ENCODE measurements around the gene LIPM. TPM values are rescaled to one million over a fixed set of nuclear protein-coding genes. Genes with fewer than 3 reads are reported as not detected.

The LIPM gene
- total and polyA plus RNA-seq, 2 of the 13 experiments (the other 11 are each of a cell fraction or from before 2014, with no cell fraction given): not detected

DNA sequence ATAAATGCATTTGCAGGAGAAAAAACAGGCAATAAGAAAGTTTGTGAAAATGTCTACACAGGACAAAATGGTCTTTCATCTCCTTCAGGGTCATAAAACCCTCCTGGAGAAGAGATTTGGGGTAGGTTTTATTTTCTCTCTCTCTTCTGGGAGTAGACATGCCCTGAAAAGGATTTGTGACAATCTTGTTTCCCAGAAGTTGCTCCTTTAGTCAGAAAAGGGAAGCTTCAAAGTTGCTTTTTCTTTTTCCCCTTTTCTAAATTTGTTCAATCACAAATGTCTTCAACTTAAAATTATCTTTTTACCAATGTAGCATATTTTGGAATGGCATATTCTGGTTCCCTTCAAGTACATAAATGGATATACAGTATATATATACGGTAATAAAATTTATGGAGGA lies 58.5 kb downstream of the LIPM start (continued):
- TF ChIP-seq ZNF879 (CRISPR knock-in tag; IDR thresholded peaks at IDR 0.05) (no peak), MAZ (IDR thresholded peaks at IDR 0.05; ENCODE audit: borderline replicate concordance, low read depth, low read length) (no peak), MAZ (CRISPR knock-in tag; IDR thresholded peaks at IDR 0.05; ENCODE audit: low read depth) (no peak), SMYD3 (CRISPR knock-in tag; IDR thresholded peaks at IDR 0.05) (no peak), ZNF282 (IDR thresholded peaks at IDR 0.05; ENCODE audit: partially characterized antibody) (no peak), TCF7 (IDR thresholded peaks at IDR 0.05; ENCODE audit: low read depth) (no peak), ZNF75D (CRISPR knock-in tag; IDR thresholded peaks at IDR 0.05; ENCODE audit: borderline replicate concordance) (no peak), REPIN1 (CRISPR knock-in tag; IDR thresholded peaks at IDR 0.05; ENCODE audit: borderline replicate concordance, low read depth) (no peak)

DNA sequence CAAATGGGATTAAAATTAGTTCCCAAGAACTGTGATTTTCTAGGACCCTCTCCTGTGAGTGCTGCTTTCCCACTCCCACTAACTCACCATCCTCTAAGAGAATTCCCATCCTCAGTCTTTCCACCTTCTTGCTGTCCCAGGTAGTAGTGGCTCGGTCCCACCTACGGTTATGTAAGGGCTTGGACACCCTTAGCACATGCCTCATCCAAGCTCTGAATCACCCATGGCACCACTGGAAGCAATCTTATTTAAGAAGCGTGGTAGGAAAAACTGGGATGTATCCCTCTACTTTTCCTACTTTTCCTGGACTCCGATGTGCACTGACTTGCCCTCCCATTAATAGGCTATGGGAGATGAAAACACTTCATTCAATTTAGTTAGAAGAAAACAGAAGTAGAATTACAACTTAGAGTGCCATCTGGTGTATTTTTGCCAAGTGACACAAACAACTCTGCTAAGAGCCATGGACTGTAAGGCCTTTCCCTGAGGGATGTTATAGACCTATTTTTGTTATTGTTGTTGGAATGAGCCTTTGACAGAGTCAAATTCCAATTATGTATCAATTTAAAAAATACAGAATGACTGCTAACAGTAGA lies 62.8 kb downstream of the LIPM start:
- ATAC-seq: no peak
- WGBS (ENCODE audit: low lambda C conversion rate): 43% methylated on average over 4 of the region's 4 CpGs
- Histone ChIP-seq H3K9ac (ENCODE audit: insufficient read depth, low read depth, low read length) (no peak overlapping the region), H3K4me1 (ENCODE audit: insufficient read depth, low read length) (no peaks in the 10 kb centered on the region), H3K27me3 (ENCODE audit: control insufficient read depth in 1 of 2, insufficient read depth in 2 of 2, low read length in 2 of 2) (no peaks in the 10 kb centered on the region), H2AFZ (ENCODE audit: low read length) (no peak overlapping the region), H3K4me3 (replicated peaks in 1 of 3; ENCODE audit: insufficient read depth in 1 of 3, low read depth in 2 of 3, low read length in 3 of 3) (no peak overlapping the region), H4K20me1 (ENCODE audit: insufficient read depth, low read length) (no peaks in the 10 kb centered on the region), H3K36me3 (replicated peaks in 1 of 2; ENCODE audit: control insufficient read depth in 1 of 2, insufficient read depth in 2 of 2, low read length in 2 of 2) (no peaks in the 10 kb centered on the region), H3K27ac (ENCODE audit: extremely low read length, insufficient read depth, low read length) (no peak overlapping the region), H3K9me3 (ENCODE audit: low read length) (no peaks in the 10 kb centered on the region), H3K79me2 (ENCODE audit: insufficient read depth, low read length) (no peaks in the 10 kb centered on the region), H3K4me2 (ENCODE audit: low read depth, low read length) (no peak overlapping the region)
- intact Hi-C loops (cut with micrococcal nuclease; ENCODE audit: unreplicated experiment): no loop called here
- no peak for DNase-seq (ENCODE audit: low spot score)
- BruUV-seq (replicated peaks): no TSS peak
- POLR2A ChIA-PET: no interaction called here
- no peak for FAIRE-seq
- in situ Hi-C loops (cut with HindIII; ENCODE audit: extremely low pct_ligation_motif_present, low pct_unique_long_range_greater_than_20kb): no loop called here
- CTCF ChIA-PET (ENCODE audit: low intra/inter-chr PET ratio, low total read pairs): no interaction called here
- TF ChIP-seq FOXP1 (IDR thresholded peaks at IDR 0.05) (no peak), FOXP1 (CRISPR knock-in tag; IDR thresholded peaks at IDR 0.05) (no peak), EHMT2 (IDR thresholded peaks at IDR 0.05; ENCODE audit: borderline replicate concordance, low read depth, low read length) (no peak), ZNF703 (CRISPR knock-in tag; IDR thresholded peaks at IDR 0.05; ENCODE audit: borderline replicate concordance) (no peak), ZNF607 (CRISPR knock-in tag; IDR thresholded peaks at IDR 0.05; ENCODE audit: borderline replicate concordance) (no peak), ZNF850 (CRISPR knock-in tag; conservative IDR thresholded peaks at IDR 0.05) (no peak), KDM3A (CRISPR knock-in tag; IDR thresholded peaks at IDR 0.05; ENCODE audit: low read depth) (no peak), BHLHE40 (IDR thresholded peaks at IDR 0.05; ENCODE audit: low read length) (no peak), FOSL1 (CRISPR knock-in tag; IDR thresholded peaks at IDR 0.05; ENCODE audit: borderline replicate concordance) (no peak), ZNF570 (CRISPR knock-in tag; IDR thresholded peaks at IDR 0.05; ENCODE audit: borderline replicate concordance) (no peak), RBM22 (optimal IDR thresholded peaks at IDR 0.05; ENCODE audit: low read length) (no peak), NFYC (CRISPR knock-in tag; IDR thresholded peaks at IDR 0.05) (no peak), NFKBIZ (CRISPR knock-in tag; IDR thresholded peaks at IDR 0.05) (no peak), PAF1 (CRISPR knock-in tag; IDR thresholded peaks at IDR 0.05) (no peak), NCOR1 (IDR thresholded peaks at IDR 0.05; ENCODE audit: borderline replicate concordance, low read length) (no peak)
- TF ChIP-seq, protein P1, sequence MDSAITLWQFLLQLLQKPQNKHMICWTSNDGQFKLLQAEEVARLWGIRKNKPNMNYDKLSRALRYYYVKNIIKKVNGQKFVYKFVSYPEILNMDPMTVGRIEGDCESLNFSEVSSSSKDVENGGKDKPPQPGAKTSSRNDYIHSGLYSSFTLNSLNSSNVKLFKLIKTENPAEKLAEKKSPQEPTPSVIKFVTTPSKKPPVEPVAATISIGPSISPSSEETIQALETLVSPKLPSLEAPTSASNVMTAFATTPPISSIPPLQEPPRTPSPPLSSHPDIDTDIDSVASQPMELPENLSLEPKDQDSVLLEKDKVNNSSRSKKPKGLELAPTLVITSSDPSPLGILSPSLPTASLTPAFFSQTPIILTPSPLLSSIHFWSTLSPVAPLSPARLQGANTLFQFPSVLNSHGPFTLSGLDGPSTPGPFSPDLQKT (CRISPR knock-in tag; IDR thresholded peaks at IDR 0.05; ENCODE audit: borderline replicate concordance): no peak
- TF ChIP-seq, protein P2, sequence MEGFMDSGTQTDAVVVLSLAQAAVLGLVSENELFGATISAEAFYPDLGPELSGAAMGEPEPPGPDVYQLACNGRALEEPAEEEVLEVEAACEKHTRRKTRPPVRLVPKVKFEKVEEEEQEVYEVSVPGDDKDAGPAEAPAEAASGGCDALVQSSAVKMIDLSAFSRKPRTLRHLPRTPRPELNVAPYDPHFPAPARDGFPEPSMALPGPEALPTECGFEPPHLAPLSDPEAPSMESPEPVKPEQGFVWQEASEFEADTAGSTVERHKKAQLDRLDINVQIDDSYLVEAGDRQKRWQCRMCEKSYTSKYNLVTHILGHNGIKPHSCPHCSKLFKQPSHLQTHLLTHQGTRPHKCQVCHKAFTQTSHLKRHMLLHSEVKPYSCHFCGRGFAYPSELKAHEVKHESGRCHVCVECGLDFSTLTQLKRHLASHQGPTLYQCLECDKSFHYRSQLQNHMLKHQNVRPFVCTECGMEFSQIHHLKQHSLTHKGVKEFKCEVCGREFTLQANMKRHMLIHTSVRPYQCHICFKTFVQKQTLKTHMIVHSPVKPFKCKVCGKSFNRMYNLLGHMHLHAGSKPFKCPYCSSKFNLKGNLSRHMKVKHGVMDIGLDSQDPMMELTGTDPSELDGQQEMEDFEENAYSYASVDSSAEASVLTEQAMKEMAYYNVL (CRISPR knock-in tag; IDR thresholded peaks at IDR 0.05; ENCODE audit: borderline replicate concordance): no peak
